Kasumi-1 (cell line): ENCODE measurements around the gene RABGAP1L.
"Not testable (repeated sequence)": the region's sequence is repeated elsewhere in the genome, so short reads cannot be mapped to it uniquely, and the experiment has no call there.

Source experiments
- DNase-seq, 2 experiments: peaks; one replicate each; lab custom pipeline; 2025; lab: John Stamatoyannopoulos, UW

The RABGAP1L gene

DNA sequence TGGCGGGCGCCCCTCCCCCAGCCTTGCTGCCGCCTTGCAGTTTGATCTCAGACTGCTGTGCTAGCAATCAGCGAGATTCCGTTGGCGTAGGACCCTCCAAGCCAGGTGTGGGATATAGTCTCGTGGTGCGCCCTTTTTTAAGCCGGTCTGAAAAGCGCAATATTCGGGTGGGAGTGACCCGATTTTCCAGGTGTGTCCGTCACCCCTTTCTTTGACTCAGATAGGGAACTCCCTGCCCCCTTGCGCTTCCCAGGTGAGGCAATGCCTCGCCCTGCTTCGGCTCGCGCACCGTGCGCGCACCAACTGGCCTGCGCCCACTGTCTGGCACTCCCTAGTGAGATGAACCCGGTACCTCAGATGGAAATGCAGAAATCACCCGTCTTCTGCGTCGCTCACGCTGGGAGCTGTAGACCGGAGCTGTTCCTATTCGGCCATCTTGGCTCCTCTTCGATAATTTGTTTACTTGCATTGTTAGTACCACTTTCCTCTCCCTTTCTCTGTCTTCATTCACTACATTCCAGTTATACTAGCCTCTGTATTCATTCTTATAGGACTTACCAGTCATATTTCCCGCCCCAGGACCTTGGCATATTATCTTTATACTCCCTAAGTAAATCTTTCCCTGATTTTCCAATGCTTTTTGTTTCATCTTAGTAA lies 79.7 kb downstream of the RABGAP1L start:
- not testable (repeated sequence) for DNase-seq

DNA sequence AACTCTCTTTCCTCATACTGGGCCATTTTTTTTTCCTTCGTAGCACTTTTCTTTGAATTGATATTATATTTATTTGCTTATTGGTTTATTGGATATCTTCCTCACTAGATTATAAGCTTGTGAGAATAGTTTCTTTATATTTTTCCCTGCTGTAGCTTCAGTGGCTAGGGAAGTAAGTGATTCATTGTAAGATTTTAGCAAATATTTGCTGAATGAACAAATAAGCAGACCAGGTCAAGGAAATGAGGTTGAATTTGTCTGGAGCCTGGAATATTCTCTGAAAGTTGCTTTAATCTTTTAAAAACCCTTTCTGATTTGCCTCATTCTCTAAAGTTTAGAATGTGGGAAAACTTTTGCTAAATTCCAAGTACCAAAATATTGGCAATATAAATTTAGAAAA lies 80.2 kb downstream of the RABGAP1L start:
- DNase-seq = no peak

- no peak for DNase-seq
These were observed 83.5 kb downstream of the RABGAP1L start for GRCh38 chr1:174242856-174243255.

DNA sequence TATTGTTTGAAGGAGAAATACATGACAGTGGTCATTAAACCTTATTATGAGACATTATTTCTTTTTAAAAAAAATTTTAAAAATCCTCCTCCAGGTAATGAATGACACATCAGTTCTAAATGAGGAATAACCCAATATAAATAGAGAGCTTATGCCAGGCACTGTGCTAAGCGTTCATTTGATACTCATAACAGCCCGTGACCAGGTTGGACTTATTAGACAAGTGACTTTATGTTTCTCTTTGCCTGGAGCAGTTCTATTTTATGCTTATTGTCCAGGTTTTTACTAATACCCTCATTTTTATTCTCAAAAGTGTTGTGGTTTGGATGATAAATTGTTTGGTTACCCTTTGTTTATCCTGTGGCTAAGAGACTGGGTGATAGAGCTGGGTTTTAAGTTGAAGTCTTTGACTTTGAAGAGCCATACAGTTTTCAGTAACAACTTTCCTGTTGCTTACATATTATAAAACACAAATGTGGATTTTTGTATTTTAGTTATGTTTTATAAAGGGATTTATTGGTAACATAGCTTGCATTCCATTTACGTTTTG lies 84.2 kb downstream of the RABGAP1L start:
- no peak for DNase-seq

- DNase-seq = no peak
These were observed 84.7 kb downstream of the RABGAP1L start for GRCh38 chr1:174244017-174244416.

DNA sequence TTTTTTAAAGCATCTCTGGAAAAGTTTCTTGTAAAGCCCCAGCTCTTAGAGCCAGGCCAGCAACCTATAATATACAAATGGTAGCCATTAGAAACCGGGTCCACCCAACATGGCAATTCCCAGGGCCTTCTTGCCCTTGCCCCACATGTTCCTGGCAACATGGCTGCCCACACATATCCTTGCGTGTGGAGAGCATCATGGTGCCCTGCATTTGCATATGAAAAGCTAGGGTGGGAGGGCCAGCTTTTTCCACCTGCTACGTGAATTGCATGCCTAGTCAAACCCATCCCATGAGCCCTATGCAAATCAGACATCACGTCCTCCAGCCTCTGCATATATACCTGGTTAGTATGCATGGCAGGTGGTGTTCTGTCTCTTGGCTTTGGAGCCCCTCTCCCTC lies 88.2 kb downstream of the RABGAP1L start:
- no peak for DNase-seq

DNA sequence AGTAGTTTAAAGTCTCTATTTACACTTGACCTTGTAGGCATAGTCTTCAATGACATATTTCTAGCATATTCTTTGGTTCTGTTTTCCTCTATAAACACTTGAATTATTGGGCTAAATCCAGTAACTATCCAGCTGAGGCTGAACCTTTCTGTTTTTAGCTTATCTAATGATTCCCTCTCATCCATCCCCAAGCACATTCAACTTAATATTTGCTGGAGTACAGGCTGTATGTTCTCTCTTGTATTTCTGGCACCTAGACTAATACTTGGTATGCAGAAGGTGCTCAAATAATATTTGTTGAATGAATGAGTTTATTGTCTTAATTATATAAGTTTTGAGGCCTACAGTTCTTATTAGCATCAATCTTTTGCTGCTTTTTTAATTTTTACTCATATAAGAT lies 88.7 kb downstream of the RABGAP1L start:
- DNase-seq = no peak

DNA sequence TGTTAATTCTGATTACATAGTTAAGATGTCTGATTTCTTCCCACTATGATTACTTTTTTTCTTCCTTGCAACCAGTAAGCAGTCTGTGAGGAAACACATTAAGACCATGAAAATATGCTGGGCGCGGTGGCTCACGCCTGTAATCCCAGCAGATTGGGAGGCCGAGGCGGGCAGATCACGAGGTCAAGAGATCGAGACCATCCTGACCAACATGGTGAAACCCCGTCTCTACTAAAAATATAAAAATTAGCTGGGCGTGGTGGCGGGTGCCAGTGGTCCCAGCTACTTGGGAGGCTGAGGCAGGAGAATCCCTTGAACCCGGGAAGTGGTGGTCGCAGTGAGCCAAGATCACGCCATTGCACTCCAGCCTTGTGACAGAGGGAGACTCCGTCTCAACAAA lies 97.1 kb downstream of the RABGAP1L start:
- DNase-seq = not testable (repeated sequence)

- DNase-seq = peak; percentile 34 to 74
These were observed 98.8 kb downstream of the RABGAP1L start for GRCh38 chr1:174258148-174258550.

GRCh38 chr1:174262349-174263241 lies 103.3 kb downstream of the RABGAP1L start:
- peak; percentile 66 to 87 for DNase-seq

GRCh38 chr1:174265282-174265681 lies 106.0 kb downstream of the RABGAP1L start:
- peak; percentile 15 to 23 for DNase-seq

GRCh38 chr1:174266476-174266875 lies 107.2 kb downstream of the RABGAP1L start:
- no peak for DNase-seq

GRCh38 chr1:174266991-174267612 lies 107.8 kb downstream of the RABGAP1L start:
- DNase-seq = no peak

DNA sequence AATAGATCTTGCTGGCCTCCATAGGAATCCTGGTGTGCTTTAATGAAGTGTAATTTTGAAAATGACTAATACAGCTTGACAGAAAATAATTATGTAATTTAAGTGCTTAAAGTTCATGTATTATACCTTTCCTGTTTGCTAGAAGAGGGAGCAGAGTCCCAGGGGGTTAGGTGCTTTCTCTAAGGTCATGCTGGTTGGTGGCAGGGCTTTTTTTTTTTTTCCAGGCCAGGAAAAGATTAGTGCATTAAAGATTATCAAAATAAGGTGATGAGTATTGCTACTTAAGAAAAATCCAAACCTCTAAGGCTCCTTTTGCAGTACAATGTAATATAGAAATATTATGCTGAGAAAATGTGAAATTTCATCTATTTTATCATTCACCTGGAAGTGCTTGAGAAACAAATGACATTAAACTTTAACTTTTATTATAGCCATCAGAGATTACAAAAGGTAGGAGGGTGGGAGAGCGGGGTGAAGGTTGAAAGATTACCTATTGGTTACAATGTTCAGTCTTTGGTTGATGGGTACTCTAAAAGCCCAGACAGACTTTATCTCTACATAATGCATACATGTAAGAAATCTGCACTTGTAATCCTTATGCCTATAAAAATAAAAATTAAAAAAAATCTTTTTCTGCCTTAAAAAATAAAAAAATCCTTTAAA lies 110.8 kb downstream of the RABGAP1L start:
- DNase-seq = no peak

GRCh38 chr1:174273190-174273589 lies 113.9 kb downstream of the RABGAP1L start:
- DNase-seq = no peak

- no peak for DNase-seq
These were observed 114.5 kb downstream of the RABGAP1L start for GRCh38 chr1:174273776-174274175.

GRCh38 chr1:174274452-174274851 lies 115.1 kb downstream of the RABGAP1L start:
- DNase-seq = no peak

GRCh38 chr1:174274884-174275283 lies 115.6 kb downstream of the RABGAP1L start:
- no peak for DNase-seq

GRCh38 chr1:174276087-174276486 lies 116.8 kb downstream of the RABGAP1L start:
- DNase-seq = no peak

GRCh38 chr1:174284052-174284451 lies 124.7 kb downstream of the RABGAP1L start:
- DNase-seq = no peak

DNA sequence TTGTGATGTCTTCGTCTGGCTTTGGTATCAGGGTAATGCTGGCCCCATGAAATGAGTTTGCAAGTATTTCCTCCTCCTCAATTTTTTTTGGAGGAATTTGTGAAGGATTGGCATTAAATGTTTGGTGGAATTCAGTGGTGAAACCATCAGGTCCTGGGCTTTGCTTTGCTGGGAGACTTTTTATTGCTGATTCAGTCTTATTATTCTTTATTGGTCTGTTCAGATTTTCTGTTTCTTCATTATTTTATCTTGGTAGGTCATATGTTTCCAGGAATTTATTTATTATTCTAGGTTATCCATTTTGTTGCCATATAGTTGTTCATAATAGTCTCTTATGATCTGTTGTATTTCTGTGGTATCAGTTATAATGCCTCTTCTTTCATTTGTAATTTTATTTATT lies 126.7 kb downstream of the RABGAP1L start:
- DNase-seq = no peak
